ENCODE measurements around the gene MAGI2.

DNA sequence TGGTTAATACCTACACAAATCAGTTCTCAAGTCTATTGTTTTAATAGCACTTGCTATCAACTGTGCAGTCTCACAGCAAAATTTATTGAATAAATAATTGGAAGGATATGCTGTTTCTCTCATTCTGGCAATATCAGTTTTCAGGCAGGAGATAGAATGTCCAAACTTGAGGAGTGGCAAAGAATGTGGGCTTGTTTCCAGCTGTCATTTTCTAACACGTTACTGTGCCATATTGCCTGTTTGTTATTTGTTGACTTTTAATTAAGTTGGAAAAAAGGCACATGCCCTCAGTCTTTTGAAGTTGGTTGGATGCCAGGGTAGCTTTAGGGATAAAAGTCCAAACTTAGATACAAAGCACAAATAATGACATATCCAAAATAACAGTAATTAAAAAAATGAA is 52.2 kb downstream of the MAGI2 start:
- no peak for TF ChIP-seq POLR2AphosphoS5 (IDR thresholded peaks at IDR 0.05; ENCODE audit: insufficient read depth in 1 of 2, low read depth in 1 of 2)
- TF ChIP-seq, protein P1, sequence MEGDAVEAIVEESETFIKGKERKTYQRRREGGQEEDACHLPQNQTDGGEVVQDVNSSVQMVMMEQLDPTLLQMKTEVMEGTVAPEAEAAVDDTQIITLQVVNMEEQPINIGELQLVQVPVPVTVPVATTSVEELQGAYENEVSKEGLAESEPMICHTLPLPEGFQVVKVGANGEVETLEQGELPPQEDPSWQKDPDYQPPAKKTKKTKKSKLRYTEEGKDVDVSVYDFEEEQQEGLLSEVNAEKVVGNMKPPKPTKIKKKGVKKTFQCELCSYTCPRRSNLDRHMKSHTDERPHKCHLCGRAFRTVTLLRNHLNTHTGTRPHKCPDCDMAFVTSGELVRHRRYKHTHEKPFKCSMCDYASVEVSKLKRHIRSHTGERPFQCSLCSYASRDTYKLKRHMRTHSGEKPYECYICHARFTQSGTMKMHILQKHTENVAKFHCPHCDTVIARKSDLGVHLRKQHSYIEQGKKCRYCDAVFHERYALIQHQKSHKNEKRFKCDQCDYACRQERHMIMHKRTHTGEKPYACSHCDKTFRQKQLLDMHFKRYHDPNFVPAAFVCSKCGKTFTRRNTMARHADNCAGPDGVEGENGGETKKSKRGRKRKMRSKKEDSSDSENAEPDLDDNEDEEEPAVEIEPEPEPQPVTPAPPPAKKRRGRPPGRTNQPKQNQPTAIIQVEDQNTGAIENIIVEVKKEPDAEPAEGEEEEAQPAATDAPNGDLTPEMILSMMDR (IDR thresholded peaks at IDR 0.05), result no peak
- no peak for TF ChIP-seq POLR2A (IDR thresholded peaks at IDR 0.05)
